Measurements from ENCODE around the gene SCAMP2. TPM values are rescaled to one million over a fixed set of nuclear protein-coding genes. Genes with fewer than 3 reads are reported as not detected.
A peak's percentile ranks its signal among the peaks of the same experiment; 100 is the strongest.

SCAMP2 gene
- total and polyA plus RNA-seq, 11 donors = 25.1 to 90.5 (median 46.0) TPM

- H3K9me3 ChIP-seq = no peaks in the 10 kb centered on the region
- TF ChIP-seq CTCF (IDR thresholded peaks at IDR 0.05) = peak; percentile 56 to 96 (median 75)
- peak in 1 of 2 donors; percentile 86 for TF ChIP-seq POLR2A (IDR thresholded peaks at IDR 0.05)
- DNase-seq (peak; percentile 92 to 95 (median 92)), ATAC-seq (peak; percentile 62 to 93 (median 91))
- peaks cover 0 to 38% (median 21%) of the 10 kb centered on the region in 12 donors for H3K4me1 ChIP-seq
- no peaks in the 10 kb centered on the region for H3K27me3 ChIP-seq
- intact Hi-C loops (cut with DNase I) = loop anchor here in 7 of 10 donors (1.0 to 10.0 kb wide), 9 partner anchors 52 to 226 kb away; partner anchors contain the start of genes FAM219B (in 2 of the 7), CLK3 (in 1 of the 7) and MPI (in 1 of the 7)
- H3K36me3 ChIP-seq = peaks cover 0 to 56% (median 43%) of the 10 kb centered on the region in 9 donors
- peak within 1 kb of the TSS; percentile 70 to 99 (median 94) for H3K4me3 ChIP-seq
- peak within 1 kb of the TSS; percentile 81 to 93 (median 90) for H3K27ac ChIP-seq
- 0 to 1% (median 0%) methylated on average over 26 to 84 of the region's 84 CpGs for WGBS, 4 donors
Observed at GRCh38 chr15:74842581-74843444, 30.4 kb downstream of the SCAMP2 start, which contains the start of gene ULK3. Gene ULK3 (minus strand): TSS chr15:74843156. CDS start chr15:74843105, 51 bp downstream.

GRCh38 chr15:74841891-74842373, 31.2 kb downstream of the SCAMP2 start:
- DNase-seq = no peak
- intact Hi-C loops (cut with DNase I) = loop anchor here in 7 of 10 donors (2.0 to 10.0 kb wide), 8 partner anchors 53 to 225 kb away; partner anchors contain the start of genes FAM219B (in 2 of the 7), CLK3 (in 1 of the 7) and MPI (in 1 of the 7)
- Histone ChIP-seq H3K27ac (peak overlapping the region in 6 of 12 donors; percentile 87 to 93 (median 92)), H3K9me3 (no peaks in the 10 kb centered on the region), H3K36me3 (peaks cover 0 to 52% (median 34%) of the 10 kb centered on the region in 9 donors), H3K4me1 (peaks cover 0 to 38% (median 20%) of the 10 kb centered on the region in 12 donors), H3K4me3 (peak overlapping the region in 11 of 12 donors; percentile 74 to 99 (median 94)), H3K27me3 (no peaks in the 10 kb centered on the region)
- TF ChIP-seq POLR2A (IDR thresholded peaks at IDR 0.05) = no peak
- TF ChIP-seq CTCF (IDR thresholded peaks at IDR 0.05) = no peak
- WGBS, 4 donors = 83 to 91% (median 89%) methylated on average over 14 of the region's 14 CpGs
- no peak for ATAC-seq

- H3K4me1 ChIP-seq = peaks cover 0 to 38% (median 20%) of the 10 kb centered on the region in 12 donors
- ATAC-seq (no peak), DNase-seq (no peak)
- TF ChIP-seq POLR2A (IDR thresholded peaks at IDR 0.05) (no peak), CTCF (IDR thresholded peaks at IDR 0.05) (no peak)
- H3K27ac ChIP-seq = no peak overlapping the region
- peaks cover 0 to 57% (median 32%) of the 10 kb centered on the region in 9 donors for H3K36me3 ChIP-seq
- no peaks in the 10 kb centered on the region for H3K9me3 ChIP-seq
- 88 to 94% (median 91%) methylated on average over 8 to 9 of the region's 9 CpGs for WGBS, 4 donors
- intact Hi-C loops (cut with DNase I) = loop anchor here in 6 of 10 donors (5.0 to 10.0 kb wide), 6 partner anchors 54 to 224 kb away; partner anchors contain the start of genes FAM219B (in 2 of the 6), CLK3 (in 1 of the 6) and MPI (in 1 of the 6)
- no peaks in the 10 kb centered on the region for H3K27me3 ChIP-seq
- H3K4me3 ChIP-seq = no peak overlapping the region
Observed at GRCh38 chr15:74840851-74841775, 32.1 kb downstream of the SCAMP2 start.
